Tibial artery (tissue), 4 donors: ENCODE measurements around the gene C19orf12.

Source experiments
- DNase-seq, 2 donors: peaks; one replicate each; pipeline ENCODE4 v3.0.0-alpha.2; 2019
- H3K27ac ChIP-seq, 2 donors: fragments of 200-600 bp; sonication (generic) in 1 of 2; 1 replicate in 1 of 2; 2 replicates in 1 of 2; pipeline ENCODE4 v1.5.1; 2018 to 2019; ENCODE audit warnings: mild to moderate bottlenecking in 1 of 2
- H3K27me3 ChIP-seq, 2 donors: fragments of 200-600 bp; sonication (generic) in 1 of 2; one replicate each; pipeline versions ENCODE4 v1.5.1 to v1.6.0; 2016 to 2019
- H3K36me3 ChIP-seq, 3 donors: fragments of 200-600 bp; sonication (generic) in 2 of 3; one replicate each; pipeline ENCODE4 v1.5.1; 2016 to 2019; ENCODE audit warnings: mild to moderate bottlenecking in 2 of 3
- H3K4me1 ChIP-seq, 4 donors: fragments of 200-600 bp; sonication (generic) in 2 of 4; 1 replicate in 3 of 4; 2 replicates in 1 of 4; pipeline ENCODE4 v1.5.1; 2016 to 2019
- H3K4me3 ChIP-seq, 2 donors: fragments of 200-600 bp; sonication (generic) in 1 of 2; 1 replicate in 1 of 2; 2 replicates in 1 of 2; pipeline ENCODE4 v1.5.1; 2018 to 2019; ENCODE audit warnings: mild to moderate bottlenecking in 2 of 2
- H3K9me3 ChIP-seq, 3 donors: fragments of 200-600 bp; sonication (generic) in 1 of 3; one replicate each; pipeline ENCODE4 v1.5.1; 2016 to 2019
- intact Hi-C: fragments of 100-400 bp; cut with DNase I; formaldehyde crosslinking; loops from one replicate; pipeline ENCODE4 v1.15.0; 2023; ENCODE audit warnings: low total_unique reads
- TF ChIP-seq, protein P1 (sequence below), 2 experiments: fragments of 200-600 bp in 1 of 2; fragments of 450-650 bp in 1 of 2; IDR thresholded peaks; one replicate each; pipeline ENCODE4 v1.5.1; 2017 to 2019; ENCODE audit warnings: antibody characterized with exemption in 2 of 2, mild to moderate bottlenecking in 1 of 2, moderate library complexity in 1 of 2

C19orf12 gene

DNA sequence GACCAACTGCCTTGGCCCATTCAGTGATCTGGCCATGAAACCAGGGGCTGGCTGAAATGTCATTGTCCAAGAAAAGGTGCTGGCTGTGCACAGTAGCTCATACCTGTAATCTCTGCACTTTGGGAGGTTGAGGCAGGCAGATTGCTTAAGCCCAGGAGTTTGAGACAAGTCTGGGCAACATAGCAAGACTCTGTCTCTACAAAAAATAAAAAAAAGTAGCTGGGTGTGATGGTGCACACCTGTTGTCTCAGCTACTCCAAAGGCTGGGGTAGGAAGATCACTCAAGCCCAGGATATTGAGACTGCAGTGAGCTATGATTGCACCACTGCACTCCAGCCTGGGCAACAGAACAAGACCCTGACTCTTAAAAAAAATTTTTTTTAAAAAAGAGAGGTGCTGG lies 28.6 kb upstream of the C19orf12 start:
- no peaks in the 10 kb centered on the region for H3K4me1 ChIP-seq
- TF ChIP-seq, protein P1, sequence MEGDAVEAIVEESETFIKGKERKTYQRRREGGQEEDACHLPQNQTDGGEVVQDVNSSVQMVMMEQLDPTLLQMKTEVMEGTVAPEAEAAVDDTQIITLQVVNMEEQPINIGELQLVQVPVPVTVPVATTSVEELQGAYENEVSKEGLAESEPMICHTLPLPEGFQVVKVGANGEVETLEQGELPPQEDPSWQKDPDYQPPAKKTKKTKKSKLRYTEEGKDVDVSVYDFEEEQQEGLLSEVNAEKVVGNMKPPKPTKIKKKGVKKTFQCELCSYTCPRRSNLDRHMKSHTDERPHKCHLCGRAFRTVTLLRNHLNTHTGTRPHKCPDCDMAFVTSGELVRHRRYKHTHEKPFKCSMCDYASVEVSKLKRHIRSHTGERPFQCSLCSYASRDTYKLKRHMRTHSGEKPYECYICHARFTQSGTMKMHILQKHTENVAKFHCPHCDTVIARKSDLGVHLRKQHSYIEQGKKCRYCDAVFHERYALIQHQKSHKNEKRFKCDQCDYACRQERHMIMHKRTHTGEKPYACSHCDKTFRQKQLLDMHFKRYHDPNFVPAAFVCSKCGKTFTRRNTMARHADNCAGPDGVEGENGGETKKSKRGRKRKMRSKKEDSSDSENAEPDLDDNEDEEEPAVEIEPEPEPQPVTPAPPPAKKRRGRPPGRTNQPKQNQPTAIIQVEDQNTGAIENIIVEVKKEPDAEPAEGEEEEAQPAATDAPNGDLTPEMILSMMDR (IDR thresholded peaks at IDR 0.05): no peak
- H3K27me3 ChIP-seq: peaks cover 0 to 31% of the 10 kb centered on the region in 2 donors
- no peak overlapping the region for H3K4me3 ChIP-seq
- H3K27ac ChIP-seq: no peak overlapping the region
- H3K36me3 ChIP-seq: no peaks in the 10 kb centered on the region
- no peaks in the 10 kb centered on the region for H3K9me3 ChIP-seq
- intact Hi-C loops: no loop called here
- no peak for DNase-seq

DNA sequence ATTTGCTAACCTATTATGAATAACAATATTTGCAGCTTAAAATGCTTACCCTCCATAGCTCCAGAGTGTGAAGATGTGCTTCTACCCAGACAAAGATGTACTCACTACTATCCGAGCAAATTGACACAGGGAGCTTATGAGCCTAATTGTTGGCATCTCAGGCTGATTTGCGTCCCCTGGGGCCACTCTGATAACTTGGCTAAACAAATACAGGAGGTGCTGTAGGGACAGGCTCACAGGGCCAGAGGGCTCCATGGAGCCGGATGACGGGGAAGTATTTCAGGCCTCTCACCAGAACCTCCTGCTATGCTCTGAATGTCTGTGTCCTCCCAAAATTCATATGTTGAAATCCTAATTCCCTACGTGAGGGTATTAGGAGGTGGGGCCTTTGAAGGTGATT lies 26.7 kb upstream of the C19orf12 start:
- intact Hi-C loops: no loop called here
- no peak for DNase-seq
- TF ChIP-seq, protein P1 (IDR thresholded peaks at IDR 0.05): no peak
- Histone ChIP-seq H3K27me3 (peaks cover 0 to 46% of the 10 kb centered on the region in 2 donors), H3K27ac (no peak overlapping the region), H3K36me3 (no peaks in the 10 kb centered on the region), H3K9me3 (no peaks in the 10 kb centered on the region), H3K4me3 (no peak overlapping the region), H3K4me1 (no peaks in the 10 kb centered on the region)

DNA sequence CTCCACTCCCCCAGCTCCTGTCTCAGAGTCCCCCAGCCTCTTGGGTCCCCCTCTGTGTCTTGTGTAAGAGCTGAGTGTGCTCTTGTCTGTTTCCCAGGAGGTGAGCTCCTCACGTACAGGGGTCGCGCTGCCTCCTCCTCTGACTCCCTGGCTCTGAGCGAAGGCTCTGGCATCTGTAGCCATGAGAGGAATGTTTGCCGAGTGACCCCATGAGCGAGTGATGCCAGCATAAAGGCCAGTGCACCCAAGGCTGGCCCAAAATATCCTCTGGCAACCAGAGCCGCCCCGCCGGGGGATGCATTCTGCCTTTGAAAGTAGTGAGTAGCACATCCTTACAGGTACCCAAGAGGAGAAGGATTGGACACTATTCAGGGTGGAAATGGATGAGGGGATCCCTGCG lies 26.2 kb upstream of the C19orf12 start:
- intact Hi-C loops: no loop called here
- H3K9me3 ChIP-seq: no peaks in the 10 kb centered on the region
- H3K27me3 ChIP-seq: peaks cover 0 to 41% of the 10 kb centered on the region in 2 donors
- H3K36me3 ChIP-seq: no peaks in the 10 kb centered on the region
- TF ChIP-seq, protein P1 (IDR thresholded peaks at IDR 0.05): no peak
- H3K4me3 ChIP-seq: no peak overlapping the region
- DNase-seq: no peak
- no peak overlapping the region for H3K27ac ChIP-seq
- no peaks in the 10 kb centered on the region for H3K4me1 ChIP-seq

DNA sequence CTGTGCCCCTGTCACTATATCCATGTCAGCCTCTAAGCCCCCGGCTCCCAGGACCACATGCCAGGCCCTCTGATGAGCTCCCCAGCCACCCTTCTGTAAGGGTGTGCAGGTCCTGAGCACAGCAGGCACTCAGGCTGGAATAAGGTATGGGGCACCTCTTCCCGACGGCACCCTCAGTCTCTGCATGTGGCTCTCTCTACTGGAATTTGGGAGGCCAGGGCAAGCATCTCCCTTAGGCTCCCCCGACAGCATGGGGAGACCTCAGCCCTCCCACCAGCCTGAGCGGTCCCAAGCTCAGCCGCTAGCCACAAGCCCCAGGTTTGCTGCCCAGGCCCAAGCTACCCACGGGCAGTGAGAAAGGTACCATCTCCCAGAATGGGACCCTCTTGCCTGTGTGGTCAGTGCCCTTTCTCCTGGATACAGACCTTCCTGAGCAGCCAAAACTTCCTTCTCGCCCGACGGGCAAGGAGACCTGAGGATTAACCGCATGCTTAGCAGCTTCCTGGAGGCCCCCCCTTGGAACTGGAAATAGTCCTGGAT lies 22.5 kb upstream of the C19orf12 start:
- Histone ChIP-seq H3K36me3 (no peaks in the 10 kb centered on the region), H3K9me3 (no peaks in the 10 kb centered on the region), H3K4me3 (no peak overlapping the region), H3K4me1 (no peaks in the 10 kb centered on the region), H3K27ac (no peak overlapping the region), H3K27me3 (peaks cover 0 to 40% of the 10 kb centered on the region in 2 donors)
- intact Hi-C loops: loop anchor here (10.0 kb wide), 1 partner anchor 137 kb away; no protein-coding TSS in a partner anchor
- no peak for DNase-seq
- TF ChIP-seq, protein P1 (IDR thresholded peaks at IDR 0.05): no peak

DNA sequence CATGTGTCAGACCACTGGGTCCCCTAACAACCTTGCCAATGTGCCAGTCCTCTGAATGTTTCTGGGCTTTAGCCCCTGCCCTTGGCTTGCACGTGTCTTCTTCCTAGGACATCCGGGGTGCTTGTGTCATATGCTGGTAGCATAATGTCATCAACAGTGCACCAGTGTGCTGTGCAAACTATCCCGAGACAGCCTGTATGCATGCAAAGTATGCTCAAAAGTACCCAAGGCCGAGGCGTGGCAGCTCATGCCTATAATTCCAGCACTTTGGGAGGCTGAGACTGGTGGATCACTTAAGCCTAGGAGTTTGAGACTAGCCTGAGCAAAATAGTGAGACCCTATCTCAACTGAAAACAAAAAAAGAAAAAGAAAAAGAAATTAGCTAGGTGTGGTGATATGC lies 20.8 kb upstream of the C19orf12 start:
- Histone ChIP-seq H3K9me3 (no peaks in the 10 kb centered on the region), H3K27me3 (peaks cover 0 to 41% of the 10 kb centered on the region in 2 donors), H3K4me3 (no peak overlapping the region), H3K27ac (no peak overlapping the region), H3K36me3 (no peaks in the 10 kb centered on the region), H3K4me1 (no peaks in the 10 kb centered on the region)
- TF ChIP-seq, protein P1 (IDR thresholded peaks at IDR 0.05): no peak
- DNase-seq: no peak
- intact Hi-C loops: loop anchor here (10.0 kb wide), 1 partner anchor 139 kb away; no protein-coding TSS in a partner anchor
